ENCODE results near the gene MBTPS1. TPM values are rescaled to one million over a fixed set of nuclear protein-coding genes. Genes with fewer than 3 reads are reported as not detected.

MBTPS1 gene
- total RNA-seq, 1 experiment from 2014 or later: 63.6 TPM

DNA sequence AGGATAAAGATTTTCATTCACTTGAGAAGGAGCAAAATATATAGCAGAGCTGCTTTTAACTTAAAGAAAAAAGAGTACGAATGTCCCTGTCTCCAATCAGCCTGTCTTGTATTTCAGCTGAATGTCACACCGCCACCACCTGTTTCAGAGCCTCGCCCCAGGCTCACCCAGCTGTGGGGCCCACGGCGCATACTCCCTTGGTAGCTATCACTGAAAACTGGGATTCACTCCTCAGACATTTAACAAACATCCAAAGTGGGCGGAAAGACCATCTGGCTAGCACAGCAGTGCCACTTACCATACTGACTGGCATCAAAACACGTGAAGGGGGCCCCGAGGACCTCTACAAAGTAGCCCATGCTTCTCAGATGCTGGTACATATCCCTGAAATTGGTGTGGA, 48.7 kb downstream of the MBTPS1 start:
- no peak for DNase-seq (ENCODE audit: unreplicated experiment)
- H3K36me3 Mint-ChIP-seq (ENCODE audit: insufficient read depth, unreplicated experiment): peaks cover 76% of the 10 kb centered on the region
- H3K9me3 Mint-ChIP-seq (ENCODE audit: unreplicated experiment): no peaks in the 10 kb centered on the region
- H3K4me3 Mint-ChIP-seq (ENCODE audit: unreplicated experiment): no peak overlapping the region
- no peak overlapping the region for H3K27ac Mint-ChIP-seq (ENCODE audit: low read depth, unreplicated experiment)
- ChIA-PET POLR2A (no interaction called here), CTCF (interaction anchor here (0.9 to 9.1 kb wide), 8 partner anchors 9 to 242 kb away, joined by 3 to 220 read pairs (median 4); partner anchors contain the start of genes OSGIN1 and TAF1C)
- TF ChIP-seq, protein P1, sequence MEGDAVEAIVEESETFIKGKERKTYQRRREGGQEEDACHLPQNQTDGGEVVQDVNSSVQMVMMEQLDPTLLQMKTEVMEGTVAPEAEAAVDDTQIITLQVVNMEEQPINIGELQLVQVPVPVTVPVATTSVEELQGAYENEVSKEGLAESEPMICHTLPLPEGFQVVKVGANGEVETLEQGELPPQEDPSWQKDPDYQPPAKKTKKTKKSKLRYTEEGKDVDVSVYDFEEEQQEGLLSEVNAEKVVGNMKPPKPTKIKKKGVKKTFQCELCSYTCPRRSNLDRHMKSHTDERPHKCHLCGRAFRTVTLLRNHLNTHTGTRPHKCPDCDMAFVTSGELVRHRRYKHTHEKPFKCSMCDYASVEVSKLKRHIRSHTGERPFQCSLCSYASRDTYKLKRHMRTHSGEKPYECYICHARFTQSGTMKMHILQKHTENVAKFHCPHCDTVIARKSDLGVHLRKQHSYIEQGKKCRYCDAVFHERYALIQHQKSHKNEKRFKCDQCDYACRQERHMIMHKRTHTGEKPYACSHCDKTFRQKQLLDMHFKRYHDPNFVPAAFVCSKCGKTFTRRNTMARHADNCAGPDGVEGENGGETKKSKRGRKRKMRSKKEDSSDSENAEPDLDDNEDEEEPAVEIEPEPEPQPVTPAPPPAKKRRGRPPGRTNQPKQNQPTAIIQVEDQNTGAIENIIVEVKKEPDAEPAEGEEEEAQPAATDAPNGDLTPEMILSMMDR (IDR thresholded peaks at IDR 0.05; ENCODE audit: unreplicated experiment): no peak
- intact Hi-C loops (cut with micrococcal nuclease): no loop called here
- H3K4me1 Mint-ChIP-seq (ENCODE audit: insufficient read depth, unreplicated experiment): no peaks in the 10 kb centered on the region
- H3K27me3 Mint-ChIP-seq (ENCODE audit: insufficient read depth, unreplicated experiment): no peaks in the 10 kb centered on the region
- no TSS peak for BruUV-seq (replicated peaks)

DNA sequence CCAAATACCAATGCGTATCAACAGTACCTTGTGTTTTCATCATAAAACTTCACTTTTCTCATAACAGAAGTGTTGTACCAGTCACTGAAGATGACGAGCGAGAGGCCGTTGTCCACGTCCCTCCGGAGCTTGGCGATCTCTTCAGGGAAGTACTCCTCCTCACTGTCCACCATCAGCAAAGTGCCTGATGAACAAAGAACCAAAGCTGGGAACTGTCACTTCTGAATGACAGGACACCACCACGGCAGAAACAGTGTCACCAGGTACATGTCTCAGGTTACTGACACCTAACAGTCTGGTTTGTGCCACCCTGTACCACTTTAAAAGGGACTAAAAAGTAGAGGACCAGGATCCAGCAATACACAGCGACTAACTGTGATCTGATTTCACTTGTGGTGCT, 49.1 kb downstream of the MBTPS1 start:
- Mint-ChIP-seq H3K4me1 (ENCODE audit: insufficient read depth, unreplicated experiment) (no peaks in the 10 kb centered on the region), H3K27me3 (ENCODE audit: insufficient read depth, unreplicated experiment) (no peaks in the 10 kb centered on the region), H3K27ac (ENCODE audit: low read depth, unreplicated experiment) (no peak overlapping the region), H3K4me3 (ENCODE audit: unreplicated experiment) (no peak overlapping the region), H3K9me3 (ENCODE audit: unreplicated experiment) (no peaks in the 10 kb centered on the region), H3K36me3 (ENCODE audit: insufficient read depth, unreplicated experiment) (peaks cover 76% of the 10 kb centered on the region)
- CTCF ChIA-PET: interaction anchor here (0.6 to 9.1 kb wide), 8 partner anchors 9 to 1436 kb away, joined by 3 to 220 read pairs (median 4); partner anchors contain the start of genes OSGIN1 and TAF1C
- POLR2A ChIA-PET: no interaction called here
- intact Hi-C loops (cut with micrococcal nuclease): no loop called here
- DNase-seq (ENCODE audit: unreplicated experiment): no peak
- BruUV-seq (replicated peaks): no TSS peak
- TF ChIP-seq, protein P1 (IDR thresholded peaks at IDR 0.05; ENCODE audit: unreplicated experiment): no peak

- DNase-seq (ENCODE audit: unreplicated experiment): peak; percentile 65
- H3K4me3 Mint-ChIP-seq (ENCODE audit: unreplicated experiment): no peak overlapping the region
- H3K27ac Mint-ChIP-seq (ENCODE audit: low read depth, unreplicated experiment): no peak overlapping the region
- no peaks in the 10 kb centered on the region for H3K4me1 Mint-ChIP-seq (ENCODE audit: insufficient read depth, unreplicated experiment)
- intact Hi-C loops (cut with micrococcal nuclease): loop anchor here (1.0 kb wide), 3 partner anchors 97 to 139 kb away; partner anchors contain the start of gene NECAB2
- ChIA-PET CTCF (interaction anchor here (0.6 to 9.1 kb wide), 43 partner anchors 8 to 1775 kb away, joined by 3 to 220 read pairs (median 4); partner anchors contain the start of genes OSGIN1, SLC38A8 and TAF1C), POLR2A (interaction anchor here (1.1 to 1.6 kb wide), 2 partner anchors 51 to 108 kb away, joined by 4 read pairs; partner anchors contain the start of gene MBTPS1)
- TF ChIP-seq, protein P1 (IDR thresholded peaks at IDR 0.05; ENCODE audit: unreplicated experiment): peak; percentile 63
- BruUV-seq (replicated peaks): no TSS peak
- H3K36me3 Mint-ChIP-seq (ENCODE audit: insufficient read depth, unreplicated experiment): peaks cover 77% of the 10 kb centered on the region
- no peaks in the 10 kb centered on the region for H3K9me3 Mint-ChIP-seq (ENCODE audit: unreplicated experiment)
- H3K27me3 Mint-ChIP-seq (ENCODE audit: insufficient read depth, unreplicated experiment): no peaks in the 10 kb centered on the region
Observed at GRCh38 chr16:84065536-84066132, 51.1 kb downstream of the MBTPS1 start.

DNA sequence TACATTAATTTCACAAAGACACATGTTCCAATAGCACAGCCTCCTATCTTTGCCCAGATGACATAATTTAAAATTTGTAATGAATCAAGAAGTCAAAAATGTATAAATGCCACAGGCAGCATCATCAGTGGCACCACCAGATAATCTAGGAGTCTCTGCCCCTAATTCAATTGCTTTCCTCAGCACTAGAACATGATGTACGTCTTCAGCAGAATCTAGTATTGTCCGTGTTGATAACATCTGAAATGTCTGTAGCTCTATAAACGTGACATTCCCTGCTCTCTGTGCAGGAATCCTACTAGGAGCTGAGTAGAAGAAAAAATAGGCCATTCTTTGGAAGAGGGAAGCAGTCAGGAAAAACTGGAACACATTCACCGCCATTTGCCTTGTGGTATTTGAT, 52.8 kb downstream of the MBTPS1 start:
- no peak for DNase-seq (ENCODE audit: unreplicated experiment)
- intact Hi-C loops (cut with micrococcal nuclease): loop anchor here (2.0 kb wide), 1 partner anchor 237 kb away; no protein-coding TSS in a partner anchor
- CTCF ChIA-PET: interaction anchor here (0.9 to 9.1 kb wide), 10 partner anchors 10 to 140 kb away, joined by 3 to 220 read pairs (median 4); partner anchors contain the start of gene OSGIN1
- TF ChIP-seq, protein P1 (IDR thresholded peaks at IDR 0.05; ENCODE audit: unreplicated experiment): no peak
- Mint-ChIP-seq H3K27ac (ENCODE audit: low read depth, unreplicated experiment) (no peak overlapping the region), H3K4me3 (ENCODE audit: unreplicated experiment) (no peak overlapping the region), H3K4me1 (ENCODE audit: insufficient read depth, unreplicated experiment) (no peaks in the 10 kb centered on the region), H3K36me3 (ENCODE audit: insufficient read depth, unreplicated experiment) (peaks cover 78% of the 10 kb centered on the region), H3K27me3 (ENCODE audit: insufficient read depth, unreplicated experiment) (no peaks in the 10 kb centered on the region), H3K9me3 (ENCODE audit: unreplicated experiment) (no peaks in the 10 kb centered on the region)
- BruUV-seq (replicated peaks): no TSS peak
- POLR2A ChIA-PET: interaction anchor here (0.9 kb wide), 1 partner anchor 109 kb away, joined by 3 read pairs; no protein-coding TSS in a partner anchor
